Adrenal gland (tissue), 5 donors: Measurements from ENCODE around the gene IL4R.

Experiments
- POLR2A ChIP-seq, 2 donors: fragments of 450-650 bp; IDR thresholded peaks; one replicate each; pipeline ENCODE4 v1.6.1; 2017; ENCODE audit warnings: antibody characterized with exemption in 2 of 2, mild to moderate bottlenecking in 2 of 2, moderate library complexity in 1 of 2
- TF ChIP-seq, protein P1 (sequence below), 6 experiments: fragments of 450-650 bp in 4 of 6; fragments of 200-600 bp in 2 of 6; sonication (generic) in 1 of 6; IDR thresholded peaks; 1 replicate in 5 of 6; 2 replicates in 1 of 6; pipeline versions ENCODE4 v1.5.1 to v1.8.0; 2016 to 2021; ENCODE audit warnings: antibody characterized with exemption in 6 of 6, mild to moderate bottlenecking in 2 of 6, moderate library complexity in 1 of 6
- donor health status: DM: no; HTN: no; CAD: no.

DNA sequence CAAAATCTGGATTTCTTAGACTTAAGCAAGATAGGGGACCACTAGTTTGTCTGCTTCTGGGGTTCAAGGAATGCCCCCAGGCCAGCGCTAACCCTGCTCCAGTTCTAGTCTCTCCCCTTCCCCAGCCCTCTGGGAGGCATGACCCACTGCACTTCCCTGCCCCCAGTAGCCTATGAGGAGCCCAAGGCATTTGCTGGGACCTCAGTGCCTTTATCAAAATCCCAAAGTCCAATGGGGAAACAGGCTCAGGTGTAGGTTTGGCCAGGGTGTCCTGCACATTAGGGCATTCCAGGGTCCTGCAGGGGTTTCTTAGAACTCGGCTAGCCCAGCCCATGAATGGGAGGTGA, 1.2 kb downstream of the IL4R start:
- TF ChIP-seq, protein P1, sequence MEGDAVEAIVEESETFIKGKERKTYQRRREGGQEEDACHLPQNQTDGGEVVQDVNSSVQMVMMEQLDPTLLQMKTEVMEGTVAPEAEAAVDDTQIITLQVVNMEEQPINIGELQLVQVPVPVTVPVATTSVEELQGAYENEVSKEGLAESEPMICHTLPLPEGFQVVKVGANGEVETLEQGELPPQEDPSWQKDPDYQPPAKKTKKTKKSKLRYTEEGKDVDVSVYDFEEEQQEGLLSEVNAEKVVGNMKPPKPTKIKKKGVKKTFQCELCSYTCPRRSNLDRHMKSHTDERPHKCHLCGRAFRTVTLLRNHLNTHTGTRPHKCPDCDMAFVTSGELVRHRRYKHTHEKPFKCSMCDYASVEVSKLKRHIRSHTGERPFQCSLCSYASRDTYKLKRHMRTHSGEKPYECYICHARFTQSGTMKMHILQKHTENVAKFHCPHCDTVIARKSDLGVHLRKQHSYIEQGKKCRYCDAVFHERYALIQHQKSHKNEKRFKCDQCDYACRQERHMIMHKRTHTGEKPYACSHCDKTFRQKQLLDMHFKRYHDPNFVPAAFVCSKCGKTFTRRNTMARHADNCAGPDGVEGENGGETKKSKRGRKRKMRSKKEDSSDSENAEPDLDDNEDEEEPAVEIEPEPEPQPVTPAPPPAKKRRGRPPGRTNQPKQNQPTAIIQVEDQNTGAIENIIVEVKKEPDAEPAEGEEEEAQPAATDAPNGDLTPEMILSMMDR (IDR thresholded peaks at IDR 0.05), result no peak
- no peak for TF ChIP-seq POLR2A (IDR thresholded peaks at IDR 0.05)
